NB4 (cell line): ENCODE results near the gene KCNIP4.

Experiments used
- DNase-seq: peaks from one replicate; pipeline ENCODE4 v3.0.0; 2010; ENCODE audit warnings: low read depth
- H3K4me3 ChIP-seq: one replicate; pipeline ENCODE4 v1.5.1; 2011; ENCODE audit warnings: mild to moderate bottlenecking, low read depth, low read length, moderate library complexity
- MYC ChIP-seq: IDR thresholded peaks from 2 replicates; pipeline ENCODE4 v1.6.1; 2011; ENCODE audit warnings: low read depth, low read length
- POLR2A ChIP-seq: IDR thresholded peaks from 2 replicates; pipeline ENCODE4 v1.6.1; 2011; ENCODE audit warnings: mild to moderate bottlenecking; ENCODE audit not compliant: insufficient read length; ENCODE audit errors: extremely low read depth
- TF ChIP-seq, protein P1 (sequence below): IDR thresholded peaks from one replicate; pipeline ENCODE4 v1.5.1; 2012; ENCODE audit warnings: low read depth, low read length
- TF ChIP-seq, protein P2 (sequence below): IDR thresholded peaks from 2 replicates; pipeline ENCODE4 v1.6.1; 2011; ENCODE audit warnings: low read depth, low read length

Gene KCNIP4

DNA sequence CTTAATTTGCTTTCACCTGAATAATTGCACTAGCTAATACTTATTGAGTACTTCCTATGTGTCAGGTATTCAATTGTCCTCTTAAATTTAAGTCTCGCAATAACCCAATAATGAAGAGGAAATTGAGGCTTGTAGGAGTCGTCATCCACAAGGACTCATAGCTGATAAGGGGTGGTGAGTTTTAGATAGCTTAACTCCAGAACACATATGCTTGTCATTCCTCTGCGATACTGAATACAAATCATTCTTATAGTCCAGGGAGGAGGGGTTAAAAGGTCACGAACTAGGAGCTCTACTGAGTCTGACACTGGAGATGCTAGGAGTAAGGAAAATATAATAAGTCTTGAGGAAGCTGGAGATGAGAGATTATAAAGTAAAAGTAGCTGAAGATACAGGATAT, 1249.8 kb downstream of the KCNIP4 start:
- peak; percentile 23 for DNase-seq
- H3K4me3 ChIP-seq = no peak overlapping the region
- TF ChIP-seq MYC = no peak
- TF ChIP-seq POLR2A = no peak
- TF ChIP-seq, protein P1, sequence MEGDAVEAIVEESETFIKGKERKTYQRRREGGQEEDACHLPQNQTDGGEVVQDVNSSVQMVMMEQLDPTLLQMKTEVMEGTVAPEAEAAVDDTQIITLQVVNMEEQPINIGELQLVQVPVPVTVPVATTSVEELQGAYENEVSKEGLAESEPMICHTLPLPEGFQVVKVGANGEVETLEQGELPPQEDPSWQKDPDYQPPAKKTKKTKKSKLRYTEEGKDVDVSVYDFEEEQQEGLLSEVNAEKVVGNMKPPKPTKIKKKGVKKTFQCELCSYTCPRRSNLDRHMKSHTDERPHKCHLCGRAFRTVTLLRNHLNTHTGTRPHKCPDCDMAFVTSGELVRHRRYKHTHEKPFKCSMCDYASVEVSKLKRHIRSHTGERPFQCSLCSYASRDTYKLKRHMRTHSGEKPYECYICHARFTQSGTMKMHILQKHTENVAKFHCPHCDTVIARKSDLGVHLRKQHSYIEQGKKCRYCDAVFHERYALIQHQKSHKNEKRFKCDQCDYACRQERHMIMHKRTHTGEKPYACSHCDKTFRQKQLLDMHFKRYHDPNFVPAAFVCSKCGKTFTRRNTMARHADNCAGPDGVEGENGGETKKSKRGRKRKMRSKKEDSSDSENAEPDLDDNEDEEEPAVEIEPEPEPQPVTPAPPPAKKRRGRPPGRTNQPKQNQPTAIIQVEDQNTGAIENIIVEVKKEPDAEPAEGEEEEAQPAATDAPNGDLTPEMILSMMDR = no peak
- TF ChIP-seq, protein P2, sequence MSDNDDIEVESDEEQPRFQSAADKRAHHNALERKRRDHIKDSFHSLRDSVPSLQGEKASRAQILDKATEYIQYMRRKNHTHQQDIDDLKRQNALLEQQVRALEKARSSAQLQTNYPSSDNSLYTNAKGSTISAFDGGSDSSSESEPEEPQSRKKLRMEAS = no peak

GRCh38 chr4:20698382-20698781, 1250.2 kb downstream of the KCNIP4 start:
- H3K4me3 ChIP-seq = no peak overlapping the region
- TF ChIP-seq, protein P2 = no peak
- TF ChIP-seq POLR2A = no peak
- TF ChIP-seq, protein P1 = peak; percentile 23
- no peak for TF ChIP-seq MYC
- peak; percentile 83 for DNase-seq

DNA sequence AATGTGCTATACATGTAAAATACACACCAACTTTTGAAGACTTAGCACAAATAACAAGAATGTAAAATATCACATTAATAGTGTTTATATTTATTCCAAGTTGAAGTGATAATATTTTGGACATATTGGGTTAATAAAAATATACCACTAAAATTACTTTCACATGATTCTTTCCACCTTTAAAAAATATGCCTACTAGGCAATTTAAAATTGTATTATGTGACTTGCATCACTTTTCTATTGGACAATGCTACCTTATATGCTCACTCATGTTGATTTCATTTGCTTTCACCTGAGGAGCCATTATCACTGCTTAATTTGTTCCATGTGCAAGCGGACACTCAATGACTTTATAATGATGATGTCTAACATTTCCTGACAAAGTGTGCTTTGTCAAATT, 1251.8 kb downstream of the KCNIP4 start:
- H3K4me3 ChIP-seq = no peak overlapping the region
- DNase-seq = no peak
- TF ChIP-seq, protein P2 = no peak
- TF ChIP-seq MYC (no peak), POLR2A (no peak)
- TF ChIP-seq, protein P1 = no peak

DNA sequence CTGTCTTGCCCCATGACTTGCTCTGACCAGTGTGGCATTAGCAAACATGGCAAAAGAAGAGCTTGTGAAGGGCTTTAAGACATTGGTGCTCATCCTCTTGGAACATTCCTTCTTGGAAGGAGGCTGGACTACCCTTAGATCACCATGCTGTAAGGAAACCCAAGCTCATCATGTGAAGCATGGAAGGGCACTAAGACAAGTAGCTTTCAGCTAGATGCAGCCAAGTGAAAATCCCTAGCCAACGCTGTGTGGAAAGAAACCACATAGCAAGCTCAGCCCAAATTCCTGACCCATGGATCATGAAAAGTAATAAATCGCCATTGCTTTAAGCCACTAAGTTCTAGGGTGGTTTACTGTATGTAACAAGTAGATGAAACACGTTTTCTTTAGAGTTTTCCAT, 1260.7 kb downstream of the KCNIP4 start:
- TF ChIP-seq, protein P2 = no peak
- TF ChIP-seq MYC (no peak), POLR2A (no peak)
- TF ChIP-seq, protein P1 = no peak
- DNase-seq = no peak
- no peak overlapping the region for H3K4me3 ChIP-seq

DNA sequence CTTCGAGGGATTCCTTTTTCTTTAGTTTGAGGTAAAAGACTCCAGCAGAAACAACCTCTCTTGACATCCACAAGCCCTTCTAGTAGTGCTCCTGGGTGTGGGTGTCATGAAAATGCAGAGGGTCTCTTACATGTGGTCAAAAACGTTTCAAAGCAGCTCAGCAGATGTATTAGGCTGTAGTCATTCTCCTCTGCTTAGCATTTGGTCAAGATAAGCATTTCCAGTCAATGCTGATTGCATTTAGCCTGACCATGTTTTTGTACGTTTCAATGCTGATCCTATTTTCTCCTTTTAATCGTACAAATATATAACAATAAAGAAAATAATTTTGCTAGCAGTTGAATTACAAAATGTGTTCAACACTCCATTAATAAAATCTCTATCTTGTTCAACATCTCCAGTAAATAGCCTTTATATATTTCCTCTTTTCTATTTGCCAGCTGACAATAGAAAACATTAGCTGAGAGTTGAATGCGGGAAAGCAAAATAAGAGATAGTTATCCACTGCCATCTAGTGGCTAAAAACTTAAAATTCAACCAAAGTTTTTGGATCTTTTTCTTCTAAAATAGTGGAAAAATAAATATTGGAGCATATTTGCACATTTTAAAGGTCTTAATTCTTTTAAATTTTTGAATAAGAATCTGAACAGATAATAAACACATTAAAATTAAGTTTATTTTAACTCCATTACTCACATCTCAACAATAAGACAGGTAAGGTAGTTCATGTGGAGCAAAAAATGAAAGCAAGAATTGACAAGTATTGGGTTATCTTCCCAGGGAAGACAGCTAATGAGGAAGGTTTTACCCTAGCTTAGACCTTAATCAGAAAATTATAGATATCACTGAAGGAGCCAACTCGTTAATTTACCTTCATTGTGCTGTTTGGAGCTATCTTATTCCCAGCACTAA, 1263.5 kb downstream of the KCNIP4 start:
- TF ChIP-seq POLR2A = no peak
- TF ChIP-seq, protein P1 = peak; percentile 13
- DNase-seq = peak; percentile 50
- no peak overlapping the region for H3K4me3 ChIP-seq

DNA sequence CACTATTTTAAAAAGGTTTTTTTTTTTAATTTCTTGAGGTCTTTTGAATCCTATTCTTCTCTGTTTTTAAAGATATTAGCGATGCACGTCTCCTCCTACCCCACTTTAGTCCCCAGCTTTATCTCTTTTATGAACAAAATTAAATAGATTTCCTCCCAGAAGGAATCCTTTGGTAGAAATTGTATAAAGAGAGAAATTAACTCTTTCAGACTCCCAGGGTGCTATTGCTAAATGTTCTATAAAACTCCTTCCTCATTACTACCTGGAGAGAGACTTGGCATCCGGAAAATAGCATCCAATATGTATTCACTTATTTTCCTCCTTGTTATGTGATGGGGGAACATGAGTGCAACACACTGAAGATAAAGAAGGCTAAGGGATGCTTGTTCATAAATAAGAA, 1264.8 kb downstream of the KCNIP4 start:
- DNase-seq = no peak
- H3K4me3 ChIP-seq = no peak overlapping the region
- TF ChIP-seq POLR2A (no peak), MYC (no peak)
- TF ChIP-seq, protein P1 = no peak
- TF ChIP-seq, protein P2 = no peak
